Smooth muscle cell (in vitro differentiated cells): ENCODE data around the gene CFAP61. TPM values are rescaled to one million over a fixed set of nuclear protein-coding genes. Genes with fewer than 3 reads are reported as not detected.

Experiments used
- DNase-seq: peaks from one replicate; lab custom pipeline; 2025; ENCODE audit not compliant: unreplicated experiment; lab: John Stamatoyannopoulos, UW
- H2AFZ ChIP-seq: fragments of 200-600 bp; sonication (generic); 2 replicates; pipeline ENCODE4 v1.6.0; 2016; ENCODE audit warnings: antibody characterized with exemption, low read depth, mild to moderate bottlenecking
- H3F3A ChIP-seq: fragments of 200-600 bp; sonication (generic); 2 replicates; pipeline ENCODE4 v1.6.0; 2017; ENCODE audit warnings: antibody characterized with exemption, low read depth
- H3K27ac ChIP-seq: fragments of 200-600 bp; sonication (generic); 2 replicates; pipeline ENCODE4 v1.5.1; 2016; ENCODE audit warnings: low read depth, mild to moderate bottlenecking
- H3K27me3 ChIP-seq: fragments of 200-600 bp; sonication (generic); 2 replicates; pipeline ENCODE4 v1.6.1; 2016; ENCODE audit warnings: low read depth, mild to moderate bottlenecking
- H3K36me3 ChIP-seq: fragments of 200-600 bp; sonication (generic); 2 replicates; pipeline ENCODE4 v1.5.1; 2016; ENCODE audit warnings: low read depth
- H3K4me1 ChIP-seq: fragments of 200-600 bp; sonication (generic); 2 replicates; pipeline ENCODE4 v1.5.1; 2016; ENCODE audit warnings: low read depth
- H3K4me2 ChIP-seq: fragments of 200-600 bp; sonication (generic); 2 replicates; pipeline ENCODE4 v1.6.0; 2016; ENCODE audit warnings: mild to moderate bottlenecking
- H3K4me3 ChIP-seq: fragments of 200-600 bp; sonication (generic); 2 replicates; pipeline ENCODE4 v1.5.1; 2016; ENCODE audit warnings: mild to moderate bottlenecking
- H3K79me2 ChIP-seq: fragments of 200-600 bp; sonication (generic); 2 replicates; pipeline ENCODE4 v1.6.0; 2016; ENCODE audit warnings: low read depth, mild to moderate bottlenecking
- H3K9ac ChIP-seq: fragments of 200-600 bp; sonication (generic); 2 replicates; pipeline ENCODE4 v1.6.0; 2016; ENCODE audit warnings: low read depth
- H3K9me3 ChIP-seq: fragments of 200-600 bp; sonication (generic); replicated peaks from 2 replicates; pipeline ENCODE4 v1.5.1; 2016; ENCODE audit warnings: low read depth
- H4K20me1 ChIP-seq: fragments of 200-600 bp; sonication (generic); 2 replicates; pipeline ENCODE4 v1.6.0; 2016; ENCODE audit warnings: low read depth
- CTCF ChIP-seq: fragments of 200-600 bp; sonication (generic); IDR thresholded peaks from 2 replicates; pipeline ENCODE4 v1.5.1; 2017; ENCODE audit warnings: borderline replicate concordance, mild to moderate bottlenecking, antibody characterized with exemption; ENCODE audit not compliant: insufficient read depth, poor library complexity, severe bottlenecking
- WGBS: methylation state at CpG from one replicate; pipeline ENCODE4 v1.1.7; 2016; ENCODE audit warnings: low lambda C conversion rate; 5-methylcytosine and 5-hydroxymethylcytosine counted together
- polyA plus RNA-seq: library from polyadenylated mRNA; unstranded; fragments of >200 nt; fragmentation: Nextera tagmentation; extraction: Ambion mirVana; gene quantifications from 2 replicates; pipeline ENCODE4 v1.2.1, GENCODE V29; 2016
- total RNA-seq: library from RNA; depleted of rRNA; stranded (reverse); fragments of >200 nt; gene quantifications from 2 replicates; pipeline ENCODE4 v1.2.3, GENCODE V29; 2014

CFAP61 gene
- total and polyA plus RNA-seq, 2 experiments from 2014 or later: not detected

- Histone ChIP-seq H3K79me2 (no peaks in the 10 kb centered on the region), H3K4me2 (no peak overlapping the region), H3F3A (no peaks in the 10 kb centered on the region), H3K27ac (no peak overlapping the region), H2AFZ (no peak overlapping the region), H4K20me1 (no peaks in the 10 kb centered on the region), H3K4me3 (no peak overlapping the region), H3K9ac (no peak overlapping the region), H3K27me3 (peaks cover 61% of the 10 kb centered on the region), H3K36me3 (no peaks in the 10 kb centered on the region), H3K4me1 (no peaks in the 10 kb centered on the region), H3K9me3 (no peaks in the 10 kb centered on the region)
- TF ChIP-seq CTCF: no peak
- 89% methylated on average over 8 of the region's 8 CpGs for WGBS
- no peak for DNase-seq
Measured at GRCh38 chr20:20375862-20376261, 323.5 kb downstream of the CFAP61 start.

GRCh38 chr20:20386192-20386591, 333.9 kb downstream of the CFAP61 start:
- H3K27me3 ChIP-seq: peaks cover 9% of the 10 kb centered on the region
- H3K4me2 ChIP-seq: no peak overlapping the region
- no peak overlapping the region for H2AFZ ChIP-seq
- no peak for DNase-seq
- H3K27ac ChIP-seq: no peak overlapping the region
- H3F3A ChIP-seq: no peaks in the 10 kb centered on the region
- no peaks in the 10 kb centered on the region for H3K9me3 ChIP-seq
- H3K79me2 ChIP-seq: no peaks in the 10 kb centered on the region
- WGBS: 85% methylated on average over 9 of the region's 9 CpGs
- H3K9ac ChIP-seq: no peak overlapping the region
- no peak overlapping the region for H3K4me3 ChIP-seq
- no peaks in the 10 kb centered on the region for H4K20me1 ChIP-seq
- TF ChIP-seq CTCF: no peak
- H3K4me1 ChIP-seq: no peaks in the 10 kb centered on the region
- no peaks in the 10 kb centered on the region for H3K36me3 ChIP-seq

- H3K79me2 ChIP-seq: no peaks in the 10 kb centered on the region
- H3F3A ChIP-seq: no peaks in the 10 kb centered on the region
- no peak overlapping the region for H3K9ac ChIP-seq
- WGBS: 95% methylated on average over 9 of the region's 9 CpGs
- H3K27ac ChIP-seq: no peak overlapping the region
- H3K9me3 ChIP-seq: no peaks in the 10 kb centered on the region
- H3K4me2 ChIP-seq: no peak overlapping the region
- H3K36me3 ChIP-seq: no peaks in the 10 kb centered on the region
- H4K20me1 ChIP-seq: no peaks in the 10 kb centered on the region
- H3K4me3 ChIP-seq: no peak overlapping the region
- peaks cover 8% of the 10 kb centered on the region for H3K27me3 ChIP-seq
- no peak overlapping the region for H2AFZ ChIP-seq
- no peak for TF ChIP-seq CTCF
- DNase-seq: no peak
- no peaks in the 10 kb centered on the region for H3K4me1 ChIP-seq
Measured at GRCh38 chr20:20390393-20390792, 338.1 kb downstream of the CFAP61 start.

DNA sequence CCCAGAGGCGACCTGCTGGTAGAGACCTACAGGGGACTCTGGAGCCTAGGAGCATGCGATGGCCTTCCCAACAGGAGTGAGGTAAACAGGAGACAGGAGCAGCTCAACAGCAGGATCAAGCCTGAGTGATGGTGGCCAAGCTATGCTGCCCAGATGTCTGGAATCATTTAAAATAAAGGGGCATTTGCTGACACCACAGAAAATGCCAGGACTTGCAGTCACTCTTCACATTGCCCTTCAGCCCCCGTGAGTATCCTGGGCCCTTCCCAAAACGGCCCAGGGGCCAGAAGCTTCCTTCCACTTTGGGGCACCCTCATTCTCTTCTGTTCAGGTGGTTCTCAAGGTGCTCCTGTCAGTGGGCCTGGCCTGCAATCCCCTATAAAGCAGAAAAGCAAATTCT, 338.8 kb downstream of the CFAP61 start:
- WGBS: 90% methylated on average over 4 of the region's 4 CpGs
- no peak for DNase-seq
- Histone ChIP-seq H3K36me3 (no peaks in the 10 kb centered on the region), H3K27ac (no peak overlapping the region), H3K9me3 (no peaks in the 10 kb centered on the region), H3K9ac (no peak overlapping the region), H3F3A (no peaks in the 10 kb centered on the region), H3K4me3 (no peak overlapping the region), H3K4me2 (no peak overlapping the region), H3K27me3 (peaks cover 1% of the 10 kb centered on the region), H3K79me2 (no peaks in the 10 kb centered on the region), H3K4me1 (peaks cover 6% of the 10 kb centered on the region), H2AFZ (no peak overlapping the region), H4K20me1 (no peaks in the 10 kb centered on the region)
- no peak for TF ChIP-seq CTCF
